Measurements from ENCODE around the gene NPLOC4.
"Not testable (repeated sequence)": the region's sequence is repeated elsewhere in the genome, so short reads cannot be mapped to it uniquely, and the experiment has no call there.

Gene NPLOC4

DNA sequence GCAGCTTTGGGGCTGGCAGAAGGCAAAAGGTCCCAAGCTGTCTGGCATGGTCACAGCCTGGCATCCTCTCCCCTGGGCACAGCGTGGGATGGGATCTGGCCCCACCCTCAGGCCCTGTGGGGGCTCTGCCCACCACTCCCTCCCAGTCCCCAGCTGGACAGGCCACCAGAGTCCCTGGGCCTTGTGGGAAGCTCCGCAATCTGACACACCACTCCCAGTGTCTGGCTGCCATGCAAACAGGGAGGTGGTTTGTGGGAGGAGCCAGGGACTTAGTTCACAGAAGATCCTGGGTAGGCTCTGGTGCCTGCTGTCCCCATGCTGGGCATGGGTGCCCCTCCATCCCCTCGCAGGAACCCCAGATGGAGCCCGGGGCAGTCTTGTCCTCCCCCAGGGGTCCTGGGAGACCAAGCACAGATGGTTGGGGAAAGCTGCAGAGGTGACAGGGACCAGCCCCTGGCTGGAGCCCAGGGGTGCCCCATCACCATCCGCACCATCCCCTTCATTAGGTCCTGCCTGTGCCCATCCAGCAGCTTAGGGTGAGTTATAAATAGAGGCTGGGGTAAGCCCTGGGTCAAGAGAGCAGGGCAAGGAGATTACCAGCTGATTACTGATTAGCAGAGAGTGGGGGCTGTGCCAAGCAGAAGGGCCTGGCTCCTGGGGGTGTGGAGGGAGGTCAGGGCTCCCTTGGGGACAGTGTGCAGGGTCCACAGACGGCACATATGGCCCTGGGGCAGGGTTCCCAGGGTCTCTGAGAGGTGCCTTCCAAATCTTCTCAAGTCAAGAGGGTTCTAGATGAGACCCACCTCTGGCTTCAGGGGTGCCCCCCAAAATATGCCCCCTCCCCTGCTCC, 102.5 kb downstream of the NPLOC4 start:
- DNase-seq (ENCODE audit: low read depth in 2 of 2): no peak

- no peak for DNase-seq (ENCODE audit: low read depth in 2 of 2)
Observed at GRCh38 chr17:81533339-81534141, 103.4 kb downstream of the NPLOC4 start.

DNA sequence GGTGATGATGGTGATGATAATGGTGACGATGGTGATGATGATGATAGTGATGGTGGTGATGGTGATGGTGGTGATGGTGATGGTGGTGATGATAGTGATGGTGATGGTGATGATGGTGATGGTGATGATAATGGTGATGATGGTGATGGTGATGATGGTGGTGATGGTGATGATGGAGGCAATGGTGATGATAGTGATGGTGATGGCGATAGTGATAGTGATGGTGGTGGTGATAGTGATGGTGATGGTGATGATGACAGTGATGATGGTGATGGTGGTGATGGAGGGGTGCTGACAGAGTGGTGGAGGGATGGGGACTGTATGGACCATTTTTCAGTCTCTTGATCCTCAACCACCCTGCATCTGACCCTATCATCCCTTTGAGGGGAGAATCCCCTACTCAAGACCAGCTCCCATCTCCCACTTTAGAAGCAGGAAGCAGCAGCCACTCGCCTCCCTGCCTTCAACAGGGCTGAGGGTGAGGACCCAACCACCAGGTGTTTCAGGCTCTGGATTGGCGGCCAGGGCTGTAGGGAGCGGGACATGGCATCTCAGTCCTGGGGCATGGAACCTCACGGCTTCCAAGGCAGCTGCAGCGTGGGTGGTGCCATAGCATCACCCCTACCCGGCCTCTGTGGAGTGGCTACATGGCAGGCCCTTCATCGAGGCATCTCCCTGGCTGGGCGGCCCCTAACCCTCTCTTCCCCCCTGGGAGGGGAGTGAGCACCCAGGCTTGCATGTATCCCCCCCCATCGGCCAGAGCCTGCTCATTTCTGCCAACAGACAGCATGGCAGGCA, 104.2 kb downstream of the NPLOC4 start:
- DNase-seq (ENCODE audit: low read depth in 2 of 2): no peak

DNA sequence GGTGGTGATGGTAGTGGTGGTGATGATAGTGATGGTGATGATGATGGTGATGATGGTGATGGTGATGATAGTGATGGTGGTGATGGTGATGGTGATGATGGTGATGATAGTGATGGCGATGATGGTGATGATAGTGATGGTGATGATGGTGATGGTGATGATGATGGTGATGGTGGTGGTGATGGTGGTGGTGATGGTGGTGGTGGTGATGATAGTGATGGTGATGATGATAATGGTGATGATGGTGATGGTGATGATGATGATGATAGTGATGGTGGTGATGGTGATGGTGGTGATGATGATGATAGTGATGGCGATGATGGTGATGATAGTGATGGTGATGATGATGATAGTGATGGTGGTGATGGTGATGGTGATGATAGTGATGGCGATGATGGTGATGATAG, 104.9 kb downstream of the NPLOC4 start:
- DNase-seq (ENCODE audit: low read depth in 2 of 2): not testable (repeated sequence)

- not testable (repeated sequence) for DNase-seq (ENCODE audit: low read depth in 2 of 2)
Observed at GRCh38 chr17:81531013-81531412, 105.9 kb downstream of the NPLOC4 start.

- DNase-seq (ENCODE audit: low read depth in 2 of 2): no peak
Observed at GRCh38 chr17:81529437-81529803, 107.5 kb downstream of the NPLOC4 start.

- no peak for DNase-seq (ENCODE audit: low read depth in 2 of 2)
Observed at GRCh38 chr17:81528651-81529436, 108.1 kb downstream of the NPLOC4 start.

GRCh38 chr17:81528384-81528650, 108.6 kb downstream of the NPLOC4 start:
- DNase-seq (ENCODE audit: low read depth in 2 of 2): no peak

GRCh38 chr17:81527591-81528383, 109.1 kb downstream of the NPLOC4 start, which contains the start of gene FSCN2:
TSS of gene FSCN2 (plus strand) at chr17:81528377. CDS start at chr17:81528532, 155 bp downstream.
- DNase-seq (ENCODE audit: low read depth in 2 of 2): no peak

DNA sequence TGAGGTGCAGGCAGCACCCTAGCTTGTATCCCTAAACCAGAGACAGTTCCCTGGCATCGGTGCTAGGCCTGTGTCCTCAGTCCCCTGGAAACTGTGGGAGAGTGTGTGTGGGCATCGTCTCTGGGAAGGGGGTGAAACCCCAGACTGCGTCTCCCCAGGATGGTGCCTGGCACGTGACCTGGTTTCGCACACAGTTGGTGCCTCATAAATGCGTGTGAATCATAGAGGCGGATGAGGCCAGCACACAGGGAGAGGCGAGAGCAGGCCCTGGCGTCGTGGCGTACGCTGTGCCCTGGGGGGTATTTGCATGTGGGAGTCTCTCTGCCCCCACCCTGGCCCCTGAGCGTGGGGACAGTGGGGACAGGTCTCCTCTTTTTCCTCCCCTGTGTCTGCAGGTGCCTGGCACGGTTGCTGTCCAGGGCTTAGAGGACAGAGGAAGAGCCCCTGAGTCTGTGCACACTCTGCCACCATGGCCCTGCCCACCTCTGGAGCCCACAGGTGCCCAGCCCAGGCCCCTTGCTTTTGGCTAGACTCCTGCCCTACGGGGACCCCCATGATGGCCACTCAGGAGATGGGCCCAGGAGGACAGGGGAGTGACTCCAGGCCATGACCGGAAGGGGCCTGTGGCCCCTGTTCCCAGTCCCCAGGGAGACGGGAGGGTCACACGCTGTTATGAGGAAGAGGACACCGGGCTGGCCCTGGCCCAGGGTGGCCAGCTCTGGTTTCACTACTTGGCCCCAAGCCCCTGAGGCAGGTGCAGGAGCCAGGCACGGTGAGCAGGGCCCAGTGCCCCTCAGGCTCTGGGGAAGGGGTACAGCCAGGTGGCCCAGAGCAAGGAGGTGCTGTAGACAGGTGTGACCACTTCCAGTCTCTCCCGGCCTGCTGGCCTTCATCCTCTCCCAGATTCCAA, 110.0 kb downstream of the NPLOC4 start:
- no peak for DNase-seq (ENCODE audit: low read depth in 2 of 2)

GRCh38 chr17:81524865-81525159, 112.1 kb downstream of the NPLOC4 start:
- no peak for DNase-seq (ENCODE audit: low read depth in 2 of 2)

DNA sequence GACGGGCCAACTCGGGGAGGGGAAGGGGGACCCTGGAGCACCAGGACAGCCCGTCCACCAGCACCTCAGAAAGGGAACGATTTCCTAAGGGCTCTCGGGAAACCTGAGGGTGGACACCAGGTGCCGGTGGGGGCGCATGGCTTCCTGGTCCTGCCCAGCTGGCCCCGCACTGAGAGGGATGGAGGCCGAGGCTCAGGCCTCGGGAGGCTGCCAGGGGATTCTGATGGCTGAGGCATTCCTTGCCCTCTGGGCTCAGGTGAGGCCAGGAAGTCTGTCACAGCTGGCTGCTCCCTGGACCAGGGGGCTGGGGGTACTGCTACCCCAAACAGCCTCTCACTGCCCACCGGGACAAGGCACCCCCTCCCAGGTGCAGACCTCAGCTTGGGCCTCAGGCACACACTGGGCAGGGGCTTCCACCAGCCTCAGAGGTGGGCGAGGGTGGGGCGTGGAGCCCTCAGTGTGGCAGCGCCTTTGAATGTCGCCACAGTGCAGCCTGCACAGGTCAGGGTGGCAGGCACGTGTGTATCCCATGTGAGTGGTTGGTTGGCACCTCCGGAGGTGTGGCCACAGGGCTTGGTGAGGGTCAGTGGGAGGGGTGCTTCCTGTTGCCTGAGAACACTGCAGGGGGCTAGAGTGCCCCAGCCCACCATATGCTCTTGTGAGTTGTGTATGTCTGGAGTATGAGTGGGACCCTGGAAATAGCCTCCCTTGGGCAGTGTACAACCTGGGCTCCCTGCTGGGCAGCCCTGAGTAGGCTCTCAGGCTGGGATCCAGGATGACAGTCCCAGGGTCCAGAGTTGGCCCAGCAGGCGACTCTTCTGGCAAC, 112.7 kb downstream of the NPLOC4 start:
- DNase-seq (ENCODE audit: low read depth in 2 of 2): no peak

DNA sequence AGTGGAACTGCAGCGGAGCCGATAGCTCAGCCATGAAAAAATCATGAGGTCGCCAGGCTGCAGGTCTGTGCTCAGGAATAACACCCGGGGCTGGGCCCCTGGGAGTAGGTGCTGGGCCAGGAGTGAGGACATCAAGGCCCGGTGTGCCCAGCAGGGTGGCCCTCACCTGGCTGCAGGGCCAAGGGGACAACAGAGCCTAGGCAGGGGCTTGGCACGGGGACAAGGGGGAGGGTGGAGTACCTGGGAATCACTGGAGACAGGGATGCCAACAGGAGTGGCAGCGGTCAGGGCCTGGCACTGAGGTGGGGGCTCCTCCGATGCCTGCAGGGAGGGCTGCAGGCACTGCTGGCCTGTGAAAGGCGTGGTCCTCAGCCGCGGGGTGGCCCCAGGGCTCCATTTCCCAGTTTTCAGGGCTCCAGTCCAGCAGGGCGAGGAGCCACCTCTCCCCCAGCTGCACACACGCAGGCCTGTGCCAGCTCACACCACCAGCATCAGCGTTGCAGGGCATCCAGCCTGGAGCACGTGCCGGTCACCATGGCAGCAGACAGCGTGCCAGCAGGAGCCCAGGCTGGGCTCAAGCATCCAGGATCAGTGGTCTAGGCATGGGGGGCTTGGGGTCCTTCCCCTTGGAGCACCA, 113.4 kb downstream of the NPLOC4 start:
- DNase-seq (ENCODE audit: low read depth in 2 of 2): no peak

DNA sequence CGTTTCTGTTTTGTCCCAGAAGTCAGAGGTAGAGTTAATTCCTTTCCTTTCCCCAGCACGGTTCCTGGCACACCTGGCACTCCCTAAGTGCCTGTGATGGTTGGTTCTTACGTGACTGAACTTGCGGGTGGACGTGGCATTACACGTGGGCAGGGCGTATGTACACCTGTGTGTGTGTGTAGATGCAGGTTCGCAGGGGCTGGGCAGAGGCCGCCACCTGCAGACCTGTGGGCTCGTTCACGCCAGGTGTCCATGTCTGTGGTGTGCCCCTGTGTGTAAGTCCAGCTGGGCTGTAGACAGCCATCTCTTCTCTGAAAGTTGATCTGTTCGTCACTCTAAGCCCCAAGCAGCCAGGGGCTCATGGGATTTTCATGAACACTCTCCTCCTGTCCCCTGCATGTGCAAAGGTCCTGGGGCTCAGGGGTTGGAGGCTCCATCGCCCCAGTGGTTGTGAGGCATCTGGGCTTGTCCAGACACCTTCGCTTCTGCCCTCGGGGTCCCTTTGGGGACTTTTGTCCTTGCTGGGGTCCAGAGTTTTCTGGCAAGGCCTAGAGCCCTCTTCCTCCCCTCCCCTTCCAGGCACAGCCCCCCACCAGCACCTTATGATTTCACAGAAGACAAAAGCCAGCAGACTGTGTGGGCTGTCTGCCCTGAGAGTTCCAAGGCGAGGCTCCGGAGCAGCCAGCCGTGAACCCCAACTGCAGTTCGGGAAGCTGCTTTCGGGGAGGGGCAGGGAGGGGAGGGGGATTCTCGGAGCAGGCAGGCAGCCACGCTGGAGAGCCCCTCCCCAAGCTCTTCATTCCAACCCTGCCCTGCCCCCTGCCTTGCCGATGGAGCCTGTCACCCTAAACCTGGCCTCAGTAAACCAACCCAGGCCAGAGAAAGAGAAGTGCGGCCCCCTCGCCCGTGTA, 114.2 kb downstream of the NPLOC4 start:
- DNase-seq (ENCODE audit: low read depth in 2 of 2): no peak

DNA sequence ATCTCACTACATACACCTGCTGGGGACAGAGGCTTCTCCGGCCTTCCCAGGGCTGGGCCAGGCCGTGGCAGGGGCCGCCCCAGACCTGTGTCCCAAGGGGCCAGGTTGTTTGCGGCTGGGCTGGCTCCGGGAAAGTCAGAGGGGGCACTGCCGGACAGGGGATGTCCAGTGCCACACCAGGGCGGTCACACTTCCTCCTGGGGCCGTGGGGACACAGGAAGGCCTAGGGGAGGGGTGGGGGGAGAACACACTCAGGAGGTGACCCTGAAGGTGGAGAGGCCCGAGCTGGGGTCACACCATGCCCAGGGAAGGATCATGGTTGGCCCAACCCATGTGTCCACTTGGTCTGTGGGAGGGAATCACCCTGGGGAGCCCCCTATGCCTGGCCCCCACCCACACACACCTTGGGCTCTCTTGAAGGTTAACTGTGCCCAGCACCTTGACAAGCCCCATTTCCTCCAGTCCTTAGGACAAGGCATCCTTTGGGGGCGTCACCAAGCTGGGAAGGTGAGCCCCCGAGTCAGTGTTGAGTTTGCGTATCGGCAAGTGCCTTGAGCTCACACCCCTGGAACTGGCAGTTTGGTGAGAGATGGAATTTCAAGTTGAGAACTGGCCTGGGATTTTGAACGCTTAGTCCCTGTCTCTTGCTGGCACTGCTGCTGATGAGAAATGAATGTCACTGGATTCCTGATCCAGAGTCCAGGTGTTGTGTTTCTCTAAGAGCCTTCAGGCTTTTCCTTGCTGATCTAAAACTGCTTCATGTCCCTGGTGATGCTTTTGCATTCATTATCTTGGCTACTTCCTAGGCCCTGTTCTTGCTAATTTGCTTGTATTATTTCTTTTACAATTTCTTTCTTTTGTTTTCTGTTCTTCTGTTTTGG, 116.7 kb downstream of the NPLOC4 start:
- no peak for DNase-seq (ENCODE audit: low read depth in 2 of 2)

GRCh38 chr17:81519284-81520020, 117.5 kb downstream of the NPLOC4 start:
- peak in 1 of 2 donors; percentile 53 for DNase-seq (ENCODE audit: low read depth in 2 of 2)

All from stimulated activated CD8-positive, alpha-beta memory T cell treated with anti-CD3 and anti-CD28 coated beads, Interleukin-15, amount 100 ng/mL, for 4 hours (primary cell).